Astrocyte (in vitro differentiated cells and primary cell): ENCODE results near the gene PRRX2. TPM values are rescaled to one million over a fixed set of nuclear protein-coding genes. Genes with fewer than 3 reads are reported as not detected.

Experiments used
- DNase-seq: peaks from one replicate; pipeline ENCODE4 v3.0.0-alpha.2; 2010; ENCODE audit warnings: low read depth
- FAIRE-seq: peaks from 2 replicates; lab custom pipeline; 2011; peaks lifted over from hg19 to GRCh38; lab: Jason Lieb, UNC
- H2AFZ ChIP-seq: 2 replicates; pipeline ENCODE4 v1.6.0; 2012; ENCODE audit warnings: low read depth, low read length, inconsistent platforms
- H3K27ac ChIP-seq: 2 replicates; pipeline ENCODE4 v1.5.1; 2011; ENCODE audit warnings: low read depth, low read length, inconsistent platforms
- H3K27me3 ChIP-seq: 2 replicates; pipeline ENCODE4 v1.6.0; 2011; ENCODE audit warnings: low read length, inconsistent platforms; ENCODE audit not compliant: insufficient read depth
- H3K36me3 ChIP-seq: 2 replicates; pipeline ENCODE4 v1.5.1; 2011; ENCODE audit warnings: low read length, inconsistent platforms; ENCODE audit not compliant: insufficient read depth
- H3K4me1 ChIP-seq: 2 replicates; pipeline ENCODE4 v1.5.1; 2011; ENCODE audit warnings: low read length, inconsistent platforms; ENCODE audit not compliant: insufficient read depth
- H3K4me2 ChIP-seq: 2 replicates; pipeline ENCODE4 v1.6.0; 2012; ENCODE audit warnings: low read length, inconsistent platforms
- H3K4me3 ChIP-seq: 2 replicates; pipeline ENCODE4 v1.5.1; 2011; ENCODE audit warnings: low read depth, mild to moderate bottlenecking, low read length, inconsistent platforms; ENCODE audit not compliant: insufficient read depth
- H3K79me2 ChIP-seq: 2 replicates; pipeline ENCODE4 v1.6.0; 2012; ENCODE audit warnings: mild to moderate bottlenecking, low read length, inconsistent platforms; ENCODE audit not compliant: insufficient read depth
- H3K9ac ChIP-seq: 2 replicates; pipeline ENCODE4 v1.6.0; 2012; ENCODE audit warnings: mild to moderate bottlenecking, low read length, inconsistent platforms
- H3K9me3 ChIP-seq: 2 replicates; pipeline ENCODE4 v1.5.1; 2012; ENCODE audit warnings: low read depth, mild to moderate bottlenecking, low read length, inconsistent platforms; ENCODE audit not compliant: insufficient read depth
- H4K20me1 ChIP-seq: 2 replicates; pipeline ENCODE4 v1.6.0; 2012; ENCODE audit warnings: low read length, inconsistent platforms; ENCODE audit not compliant: insufficient read depth
- H3K27ac Mint-ChIP-seq: one replicate; pipeline ENCODE4 v1.8.0; 2021; ENCODE audit warnings: mild to moderate bottlenecking, mixed read lengths; ENCODE audit not compliant: unreplicated experiment
- H3K27me3 Mint-ChIP-seq: one replicate; pipeline ENCODE4 v1.8.0; 2021; ENCODE audit warnings: low read depth, mixed read lengths; ENCODE audit not compliant: unreplicated experiment
- H3K36me3 Mint-ChIP-seq: one replicate; pipeline ENCODE4 v1.8.0; 2021; ENCODE audit warnings: low read depth, mixed read lengths; ENCODE audit not compliant: unreplicated experiment
- H3K4me1 Mint-ChIP-seq: one replicate; pipeline ENCODE4 v1.8.0; 2021; ENCODE audit warnings: low read depth, mixed read lengths; ENCODE audit not compliant: unreplicated experiment
- H3K4me3 Mint-ChIP-seq: one replicate; pipeline ENCODE4 v1.8.0; 2021; ENCODE audit warnings: mild to moderate bottlenecking, moderate library complexity, mixed read lengths; ENCODE audit not compliant: unreplicated experiment
- H3K9me3 Mint-ChIP-seq: one replicate; pipeline ENCODE4 v1.8.0; 2021; ENCODE audit warnings: mild to moderate bottlenecking, mixed read lengths; ENCODE audit not compliant: unreplicated experiment
- EZH2 ChIP-seq: IDR thresholded peaks from 2 replicates; pipeline ENCODE4 v1.6.1; 2012; ENCODE audit warnings: mild to moderate bottlenecking, low read length, inconsistent platforms; ENCODE audit not compliant: insufficient read depth
- total RNA-seq: library from RNA; stranded (reverse); gene quantifications from 2 replicates; pipeline ENCODE4 v1.2.1, GENCODE V29; 2021
- TF ChIP-seq, protein P1 (sequence below): IDR thresholded peaks from 2 replicates; pipeline ENCODE4 v1.5.1; 2011; ENCODE audit warnings: low read depth, mild to moderate bottlenecking, inconsistent platforms, low read length, moderate library complexity; ENCODE audit not compliant: insufficient read depth

PRRX2 gene
- total RNA-seq, 1 donor from 2014 or later, result not detected

DNA sequence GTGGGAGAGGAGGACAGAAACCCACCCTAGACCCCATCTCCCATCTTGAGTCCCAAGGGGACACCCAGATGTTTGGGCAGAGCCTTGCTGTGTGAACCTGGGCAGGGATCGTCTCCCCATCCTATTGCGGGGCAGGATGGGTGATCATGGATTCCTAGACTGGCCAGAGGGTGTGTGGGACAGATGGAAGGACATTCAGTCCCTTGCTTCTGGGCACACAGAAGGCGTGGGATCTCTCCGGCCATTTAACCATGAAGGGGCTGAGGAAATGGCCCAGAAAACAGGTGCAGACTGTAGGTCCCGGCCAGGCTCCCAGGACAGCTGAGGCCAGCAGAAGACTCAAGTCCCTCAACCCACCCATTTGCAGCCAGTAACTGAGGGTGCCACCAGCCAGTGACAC, 57.5 kb downstream of the PRRX2 start:
- H3K9ac ChIP-seq, result no peak overlapping the region
- H3K27ac ChIP-seq, result no peak overlapping the region
- H3K9me3 Mint-ChIP-seq, result no peaks in the 10 kb centered on the region
- no peaks in the 10 kb centered on the region for H4K20me1 ChIP-seq
- no peak overlapping the region for H3K4me3 Mint-ChIP-seq
- DNase-seq (no peak), FAIRE-seq (no peak)
- TF ChIP-seq, protein P1, sequence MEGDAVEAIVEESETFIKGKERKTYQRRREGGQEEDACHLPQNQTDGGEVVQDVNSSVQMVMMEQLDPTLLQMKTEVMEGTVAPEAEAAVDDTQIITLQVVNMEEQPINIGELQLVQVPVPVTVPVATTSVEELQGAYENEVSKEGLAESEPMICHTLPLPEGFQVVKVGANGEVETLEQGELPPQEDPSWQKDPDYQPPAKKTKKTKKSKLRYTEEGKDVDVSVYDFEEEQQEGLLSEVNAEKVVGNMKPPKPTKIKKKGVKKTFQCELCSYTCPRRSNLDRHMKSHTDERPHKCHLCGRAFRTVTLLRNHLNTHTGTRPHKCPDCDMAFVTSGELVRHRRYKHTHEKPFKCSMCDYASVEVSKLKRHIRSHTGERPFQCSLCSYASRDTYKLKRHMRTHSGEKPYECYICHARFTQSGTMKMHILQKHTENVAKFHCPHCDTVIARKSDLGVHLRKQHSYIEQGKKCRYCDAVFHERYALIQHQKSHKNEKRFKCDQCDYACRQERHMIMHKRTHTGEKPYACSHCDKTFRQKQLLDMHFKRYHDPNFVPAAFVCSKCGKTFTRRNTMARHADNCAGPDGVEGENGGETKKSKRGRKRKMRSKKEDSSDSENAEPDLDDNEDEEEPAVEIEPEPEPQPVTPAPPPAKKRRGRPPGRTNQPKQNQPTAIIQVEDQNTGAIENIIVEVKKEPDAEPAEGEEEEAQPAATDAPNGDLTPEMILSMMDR, result no peak
- TF ChIP-seq EZH2, result no peak
- H3K27ac Mint-ChIP-seq, result no peak overlapping the region
- H3K4me1 Mint-ChIP-seq, result no peaks in the 10 kb centered on the region
- no peak overlapping the region for H3K4me2 ChIP-seq
- no peaks in the 10 kb centered on the region for H3K36me3 ChIP-seq
- no peaks in the 10 kb centered on the region for H3K9me3 ChIP-seq
- no peak overlapping the region for H2AFZ ChIP-seq
- no peaks in the 10 kb centered on the region for H3K79me2 ChIP-seq
- H3K4me3 ChIP-seq, result no peak overlapping the region
- no peaks in the 10 kb centered on the region for H3K36me3 Mint-ChIP-seq
- peaks cover 25% of the 10 kb centered on the region for H3K27me3 Mint-ChIP-seq
- H3K27me3 ChIP-seq, result no peaks in the 10 kb centered on the region
- H3K4me1 ChIP-seq, result no peaks in the 10 kb centered on the region

DNA sequence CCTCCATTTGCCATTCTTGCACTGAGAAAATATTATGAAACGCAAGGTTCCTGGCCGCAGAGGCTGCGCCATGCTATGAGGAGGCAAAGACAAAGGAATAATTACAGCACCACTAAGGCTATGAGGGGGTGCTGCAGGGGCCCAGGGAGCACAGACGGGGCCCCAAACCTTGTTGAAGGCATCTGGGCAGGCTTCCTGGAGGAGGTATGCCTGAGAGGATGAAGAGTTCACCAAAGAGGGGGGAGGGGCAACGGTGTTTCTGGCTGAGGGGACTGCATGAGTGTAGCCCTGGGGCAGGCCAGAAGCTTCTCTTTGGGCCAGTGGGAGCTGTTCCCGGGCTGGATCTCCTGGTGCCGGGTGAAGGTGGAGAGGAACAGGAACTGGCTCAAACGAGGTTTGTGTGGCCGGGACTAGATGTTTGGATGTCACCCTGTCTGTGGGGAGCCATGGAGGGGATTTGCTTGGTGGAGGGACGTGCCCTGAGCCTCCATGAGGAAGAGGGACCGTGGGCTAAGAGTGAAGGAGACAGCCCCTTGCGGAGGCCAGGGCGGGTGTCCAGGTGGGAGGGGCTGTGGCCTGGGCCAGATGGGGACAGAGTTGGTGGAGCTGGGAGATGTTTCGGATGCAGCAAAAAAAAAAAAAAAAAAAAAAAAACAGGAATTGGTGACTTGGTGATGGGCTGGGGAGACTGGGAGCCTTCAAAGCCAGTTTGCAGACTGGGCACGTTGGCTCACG, 59.2 kb downstream of the PRRX2 start:
- Histone ChIP-seq H3K9ac (no peak overlapping the region), H2AFZ (no peak overlapping the region), H3K4me2 (no peak overlapping the region), H3K27ac (no peak overlapping the region), H4K20me1 (no peaks in the 10 kb centered on the region), H3K4me1 (no peaks in the 10 kb centered on the region), H3K36me3 (no peaks in the 10 kb centered on the region), H3K9me3 (no peaks in the 10 kb centered on the region), H3K4me3 (no peak overlapping the region), H3K27me3 (peaks cover 3% of the 10 kb centered on the region), H3K79me2 (no peaks in the 10 kb centered on the region)
- Mint-ChIP-seq H3K27me3 (peaks cover 31% of the 10 kb centered on the region), H3K27ac (no peak overlapping the region), H3K4me3 (no peak overlapping the region), H3K36me3 (no peaks in the 10 kb centered on the region), H3K4me1 (no peaks in the 10 kb centered on the region), H3K9me3 (no peaks in the 10 kb centered on the region)
- DNase-seq, result no peak
- TF ChIP-seq EZH2, result no peak
- TF ChIP-seq, protein P1, result no peak
- no peak for FAIRE-seq

DNA sequence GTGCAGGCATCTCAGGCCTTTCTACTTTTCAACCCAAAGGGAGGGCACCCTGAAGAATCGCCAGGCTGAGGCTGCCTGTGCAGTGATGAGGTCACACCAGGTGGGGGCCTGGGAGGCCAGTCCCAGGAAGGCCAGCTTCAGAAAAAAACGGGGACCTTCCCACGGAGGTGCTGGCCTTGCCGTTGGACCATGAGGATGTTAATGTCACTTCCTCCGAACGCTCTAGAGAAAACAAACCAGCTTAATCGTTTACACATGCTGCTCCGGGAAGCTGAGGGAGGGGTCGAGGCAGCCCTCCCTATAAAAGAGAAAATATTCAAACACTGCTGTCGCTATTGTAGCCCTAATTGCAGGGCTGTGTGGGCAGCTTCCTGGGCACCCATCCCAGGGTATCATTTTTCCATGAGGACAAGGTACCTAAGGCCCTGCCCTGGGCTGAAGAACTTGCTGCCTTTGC, 60.4 kb downstream of the PRRX2 start:
- no peak overlapping the region for H3K4me2 ChIP-seq

More for the DNA sequence above, 60.4 kb downstream of the PRRX2 start:
- Mint-ChIP-seq H3K27me3 (peaks cover 30% of the 10 kb centered on the region), H3K36me3 (no peaks in the 10 kb centered on the region), H3K4me1 (no peaks in the 10 kb centered on the region), H3K9me3 (no peaks in the 10 kb centered on the region), H3K4me3 (no peak overlapping the region), H3K27ac (no peak overlapping the region)
- DNase-seq, result no peak
- Histone ChIP-seq H3K27me3 (peaks cover 4% of the 10 kb centered on the region), H3K27ac (no peak overlapping the region), H3K36me3 (no peaks in the 10 kb centered on the region), H3K4me3 (no peak overlapping the region), H2AFZ (no peak overlapping the region), H3K79me2 (no peaks in the 10 kb centered on the region), H3K9me3 (no peaks in the 10 kb centered on the region), H3K4me1 (no peaks in the 10 kb centered on the region), H3K9ac (no peak overlapping the region), H4K20me1 (no peaks in the 10 kb centered on the region)
- no peak for FAIRE-seq
- TF ChIP-seq, protein P1, result no peak
- no peak for TF ChIP-seq EZH2
